ENCODE data around the gene DMAC2. TPM values are rescaled to one million over a fixed set of nuclear protein-coding genes. Genes with fewer than 3 reads are reported as not detected.

DMAC2 gene
- total and polyA plus RNA-seq, 2 experiments from 2014 or later: 77.2 to 86.5 TPM

GRCh38 chr19:41386442-41386841, 53.3 kb downstream of the DMAC2 start:
- no peak overlapping the region for H3K4me3 Mint-ChIP-seq
- no peak overlapping the region for H2AFZ ChIP-seq

GRCh38 chr19:41384351-41384750, 55.4 kb downstream of the DMAC2 start:
- H3K27me3 Mint-ChIP-seq (ENCODE audit: insufficient read depth, low read depth, poor library complexity): peaks cover 3% of the 10 kb centered on the region
- H3K4me3 Mint-ChIP-seq: no peak overlapping the region
- TF ChIP-seq ZNF462 (CRISPR knock-in tag; IDR thresholded peaks at IDR 0.05) (no peak), STAT1 (IDR thresholded peaks at IDR 0.05; ENCODE audit: unreplicated experiment) (no peak), CREB1 (CRISPR knock-in tag; IDR thresholded peaks at IDR 0.05; ENCODE audit: low read depth) (no peak), ZNF331 (CRISPR knock-in tag; IDR thresholded peaks at IDR 0.05; ENCODE audit: low read depth) (no peak), ETS1 (IDR thresholded peaks at IDR 0.05) (no peak), POLR2AphosphoS5 (IDR thresholded peaks at IDR 0.05; ENCODE audit: low read depth) (no peak), CTCF (conservative IDR thresholded peaks at IDR 0.05; ENCODE audit: low read depth in 2 of 2) (no peak), REST (IDR thresholded peaks at IDR 0.05; ENCODE audit: unreplicated experiment) (no peak), EZH2phosphoT487 (IDR thresholded peaks at IDR 0.05; ENCODE audit: unreplicated experiment) (no peak)

More at GRCh38 chr19:41386442-41386841, 53.3 kb downstream of the DMAC2 start:
- H3K4me2 ChIP-seq: no peak overlapping the region
- H3K79me2 ChIP-seq (replicated peaks; ENCODE audit: insufficient read depth): no peaks in the 10 kb centered on the region
- DNase-seq (ENCODE audit: low spot score) (no peak), ATAC-seq (no peak)
- Mint-ChIP-seq H3K4me1 (no peaks in the 10 kb centered on the region), H3K27me3 (ENCODE audit: insufficient read depth, low read depth, poor library complexity) (peaks cover 2% of the 10 kb centered on the region), H3K9me3 (peaks cover 3% of the 10 kb centered on the region; the same call in 1 of the 3 replicates), H3K27ac (no peak overlapping the region), H3K36me3 (ENCODE audit: low read depth) (peaks cover 41% of the 10 kb centered on the region)
- 0 out of 2 replicates have a peak, but pooled peaks cover 6% of the 10 kb centered on the region for H4K20me1 ChIP-seq (replicated peaks; ENCODE audit: insufficient read depth)
- peaks cover 11% of the 10 kb centered on the region; the same call in 1 of the 2 replicates for H3K36me3 ChIP-seq (ENCODE audit: insufficient read depth)
- no peak for TF ChIP-seq EZH2phosphoT487 (IDR thresholded peaks at IDR 0.05; ENCODE audit: unreplicated experiment)
- H3K27ac ChIP-seq (ENCODE audit: low read depth): no peak overlapping the region
- no peaks in the 10 kb centered on the region for H3K9me2 ChIP-seq (ENCODE audit: insufficient read depth)
- H3F3A ChIP-seq (replicated peaks; ENCODE audit: low read depth): 0 out of 2 replicates have a peak, but pooled peaks cover 4% of the 10 kb centered on the region
- H3K4me3 ChIP-seq: no peak overlapping the region
- no peaks in the 10 kb centered on the region for H3K4me1 ChIP-seq (ENCODE audit: insufficient read depth)
- no peaks in the 10 kb centered on the region for H3K27me3 ChIP-seq (ENCODE audit: insufficient read depth)

More at GRCh38 chr19:41384351-41384750, 55.4 kb downstream of the DMAC2 start:
- no peak overlapping the region for H3K27ac ChIP-seq (ENCODE audit: low read depth)
- H3K36me3 ChIP-seq (ENCODE audit: insufficient read depth): 0 out of 2 replicates have a peak, but pooled peaks cover 3% of the 10 kb centered on the region
- 0 out of 2 replicates have a peak, but pooled peaks cover 4% of the 10 kb centered on the region for H3F3A ChIP-seq (replicated peaks; ENCODE audit: low read depth)
- H3K9me2 ChIP-seq (ENCODE audit: insufficient read depth): no peaks in the 10 kb centered on the region
- no peaks in the 10 kb centered on the region for H3K4me1 ChIP-seq (ENCODE audit: insufficient read depth)
- no peak overlapping the region for H3K4me2 ChIP-seq
- no peak overlapping the region for H3K4me3 ChIP-seq
- H4K20me1 ChIP-seq (replicated peaks; ENCODE audit: insufficient read depth): peaks cover 5% of the 10 kb centered on the region; the same call in 1 of the 2 replicates
- Mint-ChIP-seq H3K9me3 (peaks cover 3% of the 10 kb centered on the region; the same call in 1 of the 3 replicates), H3K36me3 (ENCODE audit: low read depth) (peaks cover 21% of the 10 kb centered on the region), H3K27ac (no peak overlapping the region), H3K4me1 (no peaks in the 10 kb centered on the region)
- DNase-seq (ENCODE audit: low spot score): no peak
- H3K79me2 ChIP-seq (replicated peaks; ENCODE audit: insufficient read depth): no peaks in the 10 kb centered on the region
- H2AFZ ChIP-seq: no peak overlapping the region
- no peaks in the 10 kb centered on the region for H3K27me3 ChIP-seq (ENCODE audit: insufficient read depth)
- ATAC-seq: no peak
